Measurements from ENCODE around the gene ZFAND2A. TPM values are rescaled to one million over a fixed set of nuclear protein-coding genes. Genes with fewer than 3 reads are reported as not detected.
"Not testable (repeated sequence)": the region's sequence is repeated elsewhere in the genome, so short reads cannot be mapped to it uniquely, and the experiment has no call there.

Gene ZFAND2A
- polyA plus RNA-seq, 1 experiment: 43.6 TPM

DNA sequence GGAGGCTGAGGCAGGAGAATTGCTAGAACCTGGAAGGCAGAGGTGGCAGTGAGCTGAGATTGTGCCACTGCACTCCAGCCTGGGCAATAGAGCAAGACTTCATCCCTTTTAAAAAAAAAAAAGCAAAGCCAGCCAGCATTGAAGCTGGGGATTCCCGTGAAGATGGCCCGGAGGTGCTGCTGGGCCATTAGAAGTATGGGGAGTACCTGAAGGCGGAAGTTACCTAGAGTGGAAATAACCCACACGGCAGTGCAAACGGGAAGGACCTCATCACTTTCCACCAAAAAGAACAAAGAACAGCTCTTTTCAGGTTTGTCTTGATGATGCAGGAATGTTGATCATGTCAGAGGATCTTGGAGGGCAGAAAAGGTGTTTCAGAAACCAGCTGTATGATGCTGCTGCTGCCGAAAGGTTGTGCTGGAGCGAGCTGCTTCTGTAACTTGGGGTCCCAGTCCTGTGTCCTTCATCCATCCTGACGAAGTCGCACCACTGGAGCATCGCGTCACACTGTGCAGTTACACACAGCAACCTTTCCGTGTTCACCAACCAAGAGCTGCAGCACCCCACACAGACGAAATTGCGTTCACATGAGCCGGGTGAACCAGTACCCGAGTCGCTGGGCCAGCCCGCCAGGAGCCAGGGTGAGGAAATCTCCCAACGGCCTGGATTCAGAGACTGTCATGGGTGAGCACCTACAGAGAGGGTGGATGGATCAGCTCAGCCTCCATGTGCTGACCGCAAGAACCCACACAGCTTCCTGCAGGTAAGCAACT is 8.2 kb downstream of the ZFAND2A start:
- H3K4me3 ChIP-seq (ENCODE audit: low read depth, low read length): no peak overlapping the region
- no peaks in the 10 kb centered on the region for H3K27me3 ChIP-seq (ENCODE audit: control insufficient read depth, insufficient read depth, low read length)
- H3K36me3 ChIP-seq (ENCODE audit: control insufficient read depth, insufficient read depth, low read length): peaks cover 27% of the 10 kb centered on the region
- POLR2A ChIA-PET: no interaction called here
- TF ChIP-seq, protein P1, sequence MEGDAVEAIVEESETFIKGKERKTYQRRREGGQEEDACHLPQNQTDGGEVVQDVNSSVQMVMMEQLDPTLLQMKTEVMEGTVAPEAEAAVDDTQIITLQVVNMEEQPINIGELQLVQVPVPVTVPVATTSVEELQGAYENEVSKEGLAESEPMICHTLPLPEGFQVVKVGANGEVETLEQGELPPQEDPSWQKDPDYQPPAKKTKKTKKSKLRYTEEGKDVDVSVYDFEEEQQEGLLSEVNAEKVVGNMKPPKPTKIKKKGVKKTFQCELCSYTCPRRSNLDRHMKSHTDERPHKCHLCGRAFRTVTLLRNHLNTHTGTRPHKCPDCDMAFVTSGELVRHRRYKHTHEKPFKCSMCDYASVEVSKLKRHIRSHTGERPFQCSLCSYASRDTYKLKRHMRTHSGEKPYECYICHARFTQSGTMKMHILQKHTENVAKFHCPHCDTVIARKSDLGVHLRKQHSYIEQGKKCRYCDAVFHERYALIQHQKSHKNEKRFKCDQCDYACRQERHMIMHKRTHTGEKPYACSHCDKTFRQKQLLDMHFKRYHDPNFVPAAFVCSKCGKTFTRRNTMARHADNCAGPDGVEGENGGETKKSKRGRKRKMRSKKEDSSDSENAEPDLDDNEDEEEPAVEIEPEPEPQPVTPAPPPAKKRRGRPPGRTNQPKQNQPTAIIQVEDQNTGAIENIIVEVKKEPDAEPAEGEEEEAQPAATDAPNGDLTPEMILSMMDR (IDR thresholded peaks at IDR 0.05; ENCODE audit: insufficient read depth, low read depth, low read length): no peak
- no peak for DNase-seq (ENCODE audit: low read depth)
- CTCF ChIA-PET: interaction anchor here (0.7 to 2.2 kb wide), 3 partner anchors 10 to 159 kb away, joined by 3 to 4 read pairs (median 4); a partner anchor contains a TSS

DNA sequence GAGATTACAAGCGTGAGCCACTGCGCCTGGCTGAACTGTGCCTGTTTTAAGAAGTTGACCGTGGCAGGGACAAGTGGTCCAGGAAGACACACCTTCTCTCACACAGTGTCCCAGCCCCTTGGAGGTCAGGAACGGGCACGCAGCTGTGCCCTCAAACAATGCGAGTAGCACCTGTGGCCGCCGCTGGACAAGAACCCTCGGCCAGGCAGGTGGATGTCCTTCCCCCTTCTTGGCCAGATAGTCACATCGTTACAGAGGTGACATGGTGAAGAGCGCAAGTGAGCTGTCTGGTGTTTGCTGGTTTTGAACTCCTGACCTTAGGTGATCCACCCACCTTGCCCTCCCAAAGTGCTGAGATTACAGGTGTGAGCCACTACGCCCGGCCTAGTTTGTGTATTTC is 8.8 kb downstream of the ZFAND2A start:
- TF ChIP-seq, protein P1 (IDR thresholded peaks at IDR 0.05; ENCODE audit: insufficient read depth, low read depth, low read length): no peak
- ChIA-PET CTCF (interaction anchor here (1.4 to 2.2 kb wide), 2 partner anchors 10 to 13 kb away, joined by 4 read pairs; a partner anchor contains a TSS), POLR2A (no interaction called here)
- peaks cover 23% of the 10 kb centered on the region for H3K36me3 ChIP-seq (ENCODE audit: control insufficient read depth, insufficient read depth, low read length)
- DNase-seq (ENCODE audit: low read depth): no peak
- no peaks in the 10 kb centered on the region for H3K27me3 ChIP-seq (ENCODE audit: control insufficient read depth, insufficient read depth, low read length)
- H3K4me3 ChIP-seq (ENCODE audit: low read depth, low read length): no peak overlapping the region

DNA sequence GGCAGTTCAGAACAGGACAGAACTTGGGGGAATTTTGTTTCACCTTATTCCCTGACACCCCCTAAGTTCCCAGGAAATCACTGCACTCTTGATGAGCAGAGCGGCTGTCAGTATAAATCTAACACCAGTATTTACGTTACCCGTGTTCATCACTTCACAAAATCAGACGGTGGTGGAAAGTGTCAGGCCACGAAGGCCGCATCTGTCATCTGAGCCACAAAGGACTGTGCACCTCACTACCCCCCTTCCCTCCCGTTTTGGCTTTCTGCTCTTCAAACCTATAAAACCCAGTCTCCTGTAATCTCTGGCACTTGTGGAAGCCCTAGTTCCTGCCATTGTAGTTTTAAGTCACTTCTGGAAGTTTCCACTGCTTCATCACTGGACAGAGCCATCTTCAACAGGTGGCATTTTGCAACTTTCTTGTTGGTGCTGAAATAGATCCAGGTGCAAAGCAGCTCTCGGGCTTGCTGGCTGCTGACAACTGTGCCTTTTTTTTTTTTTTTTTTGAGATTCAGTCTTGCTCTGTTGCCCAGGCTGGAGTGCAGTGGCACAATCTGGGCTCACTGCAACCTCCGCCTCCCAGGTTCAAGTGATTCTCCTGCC is 9.5 kb downstream of the ZFAND2A start:
- ChIA-PET CTCF (no interaction called here), POLR2A (no interaction called here)
- no peak for DNase-seq (ENCODE audit: low read depth)
- TF ChIP-seq, protein P1 (IDR thresholded peaks at IDR 0.05; ENCODE audit: insufficient read depth, low read depth, low read length): no peak
- peaks cover 23% of the 10 kb centered on the region for H3K36me3 ChIP-seq (ENCODE audit: control insufficient read depth, insufficient read depth, low read length)
- no peaks in the 10 kb centered on the region for H3K27me3 ChIP-seq (ENCODE audit: control insufficient read depth, insufficient read depth, low read length)
- H3K4me3 ChIP-seq (ENCODE audit: low read depth, low read length): no peak overlapping the region

DNA sequence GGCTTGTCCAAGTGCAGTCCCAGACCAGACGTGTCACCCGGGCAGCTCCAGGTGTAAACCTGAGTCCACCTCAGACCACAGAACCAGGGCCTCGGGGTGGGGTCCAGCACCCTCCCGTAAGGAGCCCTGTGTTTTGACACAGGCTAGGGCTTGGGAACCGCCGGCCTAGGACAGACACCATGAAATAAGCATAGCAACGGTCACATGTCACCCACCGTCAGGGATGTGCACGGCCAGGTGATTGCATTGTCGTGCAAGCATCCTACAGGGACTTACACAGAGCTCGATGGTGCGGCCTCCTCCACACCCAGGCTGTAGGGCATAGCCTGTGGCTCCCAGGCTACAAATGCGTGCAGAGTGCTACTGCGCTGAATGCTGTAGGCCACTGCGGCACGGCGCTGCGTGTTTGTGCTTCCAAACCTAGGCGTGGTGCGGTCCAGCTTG is 10.6 kb downstream of the ZFAND2A start:
- ChIA-PET POLR2A (no interaction called here), CTCF (no interaction called here)
- Histone ChIP-seq H3K4me3 (ENCODE audit: low read depth, low read length) (no peak overlapping the region), H3K27me3 (ENCODE audit: control insufficient read depth, insufficient read depth, low read length) (no peaks in the 10 kb centered on the region), H3K36me3 (ENCODE audit: control insufficient read depth, insufficient read depth, low read length) (peaks cover 21% of the 10 kb centered on the region)
- TF ChIP-seq, protein P1 (IDR thresholded peaks at IDR 0.05; ENCODE audit: insufficient read depth, low read depth, low read length): no peak
- no peak for DNase-seq (ENCODE audit: low read depth)

DNA sequence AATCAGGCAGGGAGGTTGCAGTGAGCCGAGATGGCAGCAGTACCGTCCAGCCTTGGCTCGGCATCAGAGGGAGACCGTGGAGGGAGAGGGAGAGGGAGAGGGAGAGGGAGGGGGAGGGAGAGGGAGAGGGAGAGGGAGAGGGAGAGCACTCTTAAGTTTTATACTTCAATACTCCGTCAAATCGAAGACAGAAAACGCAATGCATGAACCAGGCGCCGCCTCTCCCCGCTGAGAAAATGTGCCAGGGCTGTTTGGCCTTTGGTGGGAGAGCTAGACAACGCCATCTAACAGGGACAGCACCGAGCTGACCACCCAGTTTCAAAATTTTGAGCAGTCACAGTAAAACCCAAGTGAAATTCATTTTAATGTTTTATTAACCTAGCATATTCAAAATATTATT is 12.1 kb downstream of the ZFAND2A start:
- H3K4me3 ChIP-seq (ENCODE audit: low read depth, low read length); CTCF ChIA-PET; DNase-seq (ENCODE audit: low read depth); H3K27me3 ChIP-seq (ENCODE audit: control insufficient read depth, insufficient read depth, low read length); POLR2A ChIA-PET: not testable (repeated sequence)
- H3K36me3 ChIP-seq (ENCODE audit: control insufficient read depth, insufficient read depth, low read length): peaks cover 14% of the 10 kb centered on the region

All from BJ (cell line).